Amygdala (tissue), 56 donors: Measurements from ENCODE around the gene CLASRP.
"Not testable (repeated sequence)": the region's sequence is repeated elsewhere in the genome, so short reads cannot be mapped to it uniquely, and the experiment has no call there.

Source experiments
- DNase-seq, 56 donors: peaks; one replicate each; lab custom pipeline; 2025; lab: John Stamatoyannopoulos, UW

The CLASRP gene

GRCh38 chr19:45118106-45118505 is 79.3 kb downstream of the CLASRP start:
- DNase-seq = no peak

GRCh38 chr19:45118591-45119355 is 79.9 kb downstream of the CLASRP start:
- DNase-seq = not testable (repeated sequence)

- DNase-seq = no peak
Measured at GRCh38 chr19:45119582-45119981, 80.7 kb downstream of the CLASRP start.
